HG03196 (cell line): ENCODE data around the gene ABCF2.

Experiments used
- ATAC-seq: cut with Tn5 transposase; IDR thresholded peaks from one replicate; pipeline ENCODE4 v1.9.1; 2021; ENCODE audit not compliant: unreplicated experiment

ABCF2 gene

DNA sequence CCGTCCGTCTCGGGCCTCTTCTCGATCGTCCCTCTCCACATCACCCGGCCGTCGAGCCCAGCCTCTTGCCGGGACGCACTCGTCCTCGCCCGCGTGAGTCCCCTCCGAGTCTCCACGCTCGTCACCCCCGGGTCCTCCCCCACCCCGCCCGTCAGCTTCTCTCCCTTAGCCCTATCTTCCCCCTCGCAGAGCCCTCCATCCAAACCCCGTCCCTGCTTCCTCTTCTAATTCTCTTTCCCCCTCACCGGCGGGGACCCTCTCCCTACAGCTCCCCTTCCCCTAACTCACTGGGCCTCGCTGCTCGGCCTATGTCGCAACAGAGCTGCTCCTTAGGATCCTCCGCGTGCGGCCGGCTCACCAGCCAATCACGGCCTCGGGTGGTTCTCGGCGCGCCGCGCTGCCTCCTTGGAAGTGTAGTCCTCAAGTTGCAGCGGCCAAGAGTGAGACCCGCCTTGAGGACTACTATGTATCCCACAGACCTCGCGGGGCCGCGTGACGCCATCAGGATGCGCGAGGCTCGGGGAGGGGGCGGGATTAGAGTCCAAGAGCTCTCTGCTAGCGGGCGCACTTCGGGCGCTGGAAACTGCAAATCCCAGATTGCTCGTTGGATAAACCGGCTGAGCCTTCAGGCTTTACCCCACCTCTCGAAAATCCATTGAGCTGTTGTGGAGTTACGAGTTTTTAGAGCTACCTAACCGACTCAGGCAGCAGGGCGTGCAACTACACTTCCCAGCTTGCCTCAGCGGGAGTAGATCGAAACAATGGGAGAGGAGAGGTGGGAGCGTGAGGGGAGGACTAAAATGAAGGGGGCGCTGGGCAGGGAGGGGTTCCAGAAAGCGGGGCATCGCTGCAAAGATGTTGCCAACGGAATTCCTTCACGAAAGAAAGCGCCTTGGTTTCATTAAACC, at the start of gene ABCF2:
TSS of gene ABCF2 (minus strand) at position 331 of the 908 bp plus-strand sequence. CDS start 747 bp downstream, outside the sequence.
- peak; percentile 99 for ATAC-seq

DNA sequence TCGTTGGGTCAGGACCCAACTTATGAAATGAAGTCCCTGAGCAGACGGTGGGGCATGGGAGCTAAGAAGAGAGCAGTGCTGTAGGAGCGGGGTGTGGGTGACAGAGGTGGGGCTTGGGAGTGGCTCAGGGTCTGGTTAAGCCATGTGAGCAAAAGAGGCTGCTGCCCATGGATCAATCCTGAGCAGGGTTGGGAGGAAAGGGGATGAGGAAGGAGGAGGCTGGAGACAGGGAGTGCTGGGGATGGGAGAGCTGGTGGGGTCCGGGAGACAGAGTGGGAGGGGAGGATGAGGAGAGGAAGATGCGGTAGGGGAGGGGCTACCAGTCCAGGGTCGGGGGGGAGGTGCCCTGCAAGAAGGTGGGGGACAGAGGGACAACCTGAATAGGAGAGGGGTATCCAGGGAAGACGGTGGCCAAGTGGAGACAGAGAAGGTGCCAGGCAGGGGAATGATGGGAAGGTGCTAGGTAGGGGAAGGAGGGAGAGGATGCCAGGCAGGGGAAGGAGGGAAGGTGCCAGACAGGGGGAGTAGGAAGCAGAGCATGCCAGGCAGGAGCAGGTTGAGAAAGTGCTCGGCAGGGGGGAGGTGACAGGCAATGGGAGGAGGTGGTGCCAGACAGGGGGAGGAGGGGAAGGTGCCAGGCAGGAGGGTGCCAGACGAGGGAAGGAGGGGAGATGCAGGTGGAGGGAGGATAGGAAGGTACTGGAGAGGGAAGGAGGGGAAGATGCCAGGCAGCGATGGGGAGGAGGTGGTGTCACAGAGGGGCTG, 49.0 kb upstream of the ABCF2 start:
- no peak for ATAC-seq

DNA sequence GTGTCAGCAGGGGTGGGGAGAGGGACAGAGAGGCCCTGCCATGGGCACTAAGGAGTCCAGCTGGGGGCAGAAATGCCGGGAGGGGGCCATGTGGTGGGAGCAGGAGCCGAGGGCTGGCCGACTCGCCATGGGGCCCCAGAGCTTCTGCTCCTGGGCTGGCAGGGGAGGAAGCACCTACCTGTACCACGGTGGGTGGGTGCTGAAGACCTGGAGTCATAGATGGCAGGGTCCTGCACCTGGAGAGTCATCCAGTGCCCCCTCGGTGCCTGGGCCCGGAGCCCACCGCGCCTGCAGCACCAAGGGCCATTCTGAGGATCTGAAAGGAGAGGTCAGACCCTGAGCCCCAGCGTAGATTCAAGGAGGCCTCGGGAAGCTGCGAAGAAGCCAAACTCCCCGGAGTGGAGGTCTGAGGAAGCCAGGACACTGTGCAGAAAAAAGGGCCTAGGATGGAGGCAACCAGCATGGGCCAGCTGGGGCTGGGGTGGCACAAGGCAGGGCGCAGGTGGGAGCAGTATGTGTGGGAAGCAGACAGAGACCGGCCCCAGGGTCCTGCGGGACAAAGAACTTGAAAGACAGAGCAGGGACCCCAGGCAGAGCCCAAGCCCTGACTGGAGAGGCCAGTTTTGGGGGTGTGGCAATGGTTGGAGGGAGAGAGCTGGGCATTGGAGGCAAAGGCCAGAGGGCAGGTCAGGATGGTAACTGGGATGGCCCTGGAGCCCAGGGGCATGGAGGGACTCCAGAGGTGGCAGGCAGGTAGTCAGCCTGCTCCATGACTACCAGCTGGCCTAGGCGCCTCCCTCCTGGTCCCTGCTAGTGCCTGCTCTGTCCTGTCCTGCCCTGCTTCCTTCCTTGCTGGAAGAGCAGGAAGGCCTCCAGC, 48.2 kb upstream of the ABCF2 start:
- no peak for ATAC-seq

DNA sequence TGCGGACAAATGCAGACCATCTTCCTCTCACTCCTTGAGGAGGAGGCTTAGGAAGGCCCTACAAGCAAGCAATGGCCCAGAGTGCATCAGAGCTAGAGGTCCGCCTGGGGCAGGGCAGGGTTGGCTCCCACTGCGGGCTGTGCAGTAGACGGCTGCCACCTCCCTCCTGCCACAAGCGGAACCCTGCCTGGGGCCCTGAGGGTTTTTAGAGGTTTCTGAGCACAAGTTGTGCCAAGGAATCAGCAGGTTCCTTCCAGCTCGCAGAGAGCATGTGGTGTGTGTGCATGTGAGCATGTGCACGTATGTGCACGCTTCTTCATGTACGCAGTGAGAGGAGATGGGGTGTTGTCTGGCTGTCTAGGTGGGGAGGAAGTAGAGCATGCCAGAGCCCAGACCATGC, 47.4 kb upstream of the ABCF2 start:
- ATAC-seq = no peak

DNA sequence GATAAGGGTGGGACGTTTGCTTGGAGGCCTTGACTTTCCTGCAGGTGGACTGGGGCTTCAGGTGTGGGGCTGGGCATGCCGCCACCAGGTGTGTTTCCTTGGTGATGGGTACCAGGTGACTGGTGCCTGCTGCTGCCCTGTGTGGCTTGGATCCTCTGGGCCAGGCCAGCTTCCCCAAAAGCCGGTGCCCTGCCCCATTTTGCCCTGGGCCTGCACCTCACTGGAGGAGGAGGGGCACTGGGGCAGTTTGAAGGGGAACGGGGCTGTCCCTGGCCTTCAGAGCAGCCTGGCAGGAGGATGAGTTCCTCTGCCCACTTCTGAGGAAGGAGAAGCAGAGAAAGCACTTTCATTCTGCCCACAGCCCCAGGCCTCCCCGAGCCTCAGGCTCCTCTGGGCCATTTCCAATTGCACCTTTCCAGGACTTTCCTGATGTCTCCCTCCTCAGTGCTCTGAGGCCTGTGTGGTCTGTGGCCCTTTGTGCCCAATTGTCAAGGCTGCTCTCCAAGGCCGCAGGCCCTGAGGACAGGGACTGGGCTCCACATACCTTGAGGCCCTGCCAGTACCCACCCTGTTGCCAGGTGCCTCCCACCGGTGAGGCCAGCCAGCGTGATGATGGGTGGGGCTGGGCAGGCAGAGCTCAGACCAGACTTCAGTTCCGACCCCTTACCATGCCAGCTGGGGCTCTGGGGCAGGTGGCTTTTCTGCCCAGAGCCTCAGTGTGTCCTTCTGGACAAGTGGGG, 46.8 kb upstream of the ABCF2 start:
- ATAC-seq = no peak

DNA sequence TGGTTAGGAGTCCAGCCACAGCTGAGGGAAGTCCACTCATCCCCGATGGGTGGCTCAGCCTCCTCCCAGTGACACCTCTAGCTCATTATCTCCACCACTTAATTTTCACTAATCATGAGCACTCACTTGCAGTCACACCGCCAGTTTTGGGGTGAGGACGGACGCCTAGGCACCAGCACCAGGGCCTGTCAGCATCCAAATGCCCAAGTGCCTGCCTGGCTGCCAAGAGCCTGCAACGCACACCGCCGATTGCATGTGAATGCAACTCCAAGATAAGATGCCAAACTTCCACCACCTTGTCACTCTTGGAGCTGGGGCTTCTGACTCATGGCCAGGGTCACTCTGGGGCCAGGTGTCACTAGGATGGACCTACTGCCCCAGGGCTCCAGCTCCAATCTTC, 45.9 kb upstream of the ABCF2 start:
- ATAC-seq = no peak

DNA sequence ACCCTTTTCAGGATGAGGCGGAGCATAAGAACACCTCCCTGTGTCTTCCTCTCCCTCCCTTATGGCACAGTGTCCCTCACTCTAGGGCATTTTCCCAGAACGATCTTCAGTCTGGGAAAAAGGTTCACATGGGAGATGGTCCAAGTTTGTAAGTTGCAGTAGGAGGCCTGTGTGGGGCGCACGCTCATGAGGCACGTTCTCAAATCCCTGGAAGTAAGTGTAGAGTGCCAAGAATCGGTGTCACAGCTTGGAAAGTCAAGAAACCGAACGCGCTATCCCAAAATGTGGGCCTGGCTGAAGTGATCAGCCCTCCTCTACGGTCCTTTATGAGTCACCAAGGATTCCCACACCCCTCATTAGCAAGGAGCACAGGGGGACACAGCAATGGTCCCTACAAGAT, 45.4 kb upstream of the ABCF2 start:
- no peak for ATAC-seq

DNA sequence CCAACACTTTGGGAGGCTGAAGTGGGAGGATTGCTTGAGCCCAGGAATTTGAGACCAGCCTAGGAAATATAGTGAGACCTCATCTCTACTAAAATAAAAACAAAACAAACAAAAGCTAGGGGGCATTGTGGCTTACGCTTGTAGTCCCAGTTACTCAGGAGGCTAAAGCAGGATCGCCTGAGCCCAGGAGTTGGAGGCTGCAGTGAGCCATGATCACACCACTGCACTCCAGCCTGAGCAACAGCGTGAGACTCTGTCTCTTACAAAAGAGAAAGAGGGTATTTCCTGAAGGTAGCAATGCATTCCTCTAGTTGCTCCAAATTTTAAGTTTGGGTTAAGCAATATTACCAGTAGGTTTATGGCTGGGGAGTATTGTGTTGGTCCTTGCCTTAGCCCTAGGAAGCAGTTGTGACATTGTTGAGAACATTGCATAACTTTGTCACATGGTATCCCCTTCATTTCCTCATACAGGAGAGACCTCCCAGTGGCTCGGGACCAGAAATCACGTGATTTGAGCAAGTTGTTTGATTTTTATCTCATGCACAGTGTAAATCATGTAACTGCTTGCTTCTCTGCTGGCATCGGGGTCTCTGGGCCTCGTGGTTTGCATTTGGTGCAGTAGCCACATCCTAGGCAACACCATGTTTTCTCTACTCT, 44.8 kb upstream of the ABCF2 start:
- no peak for ATAC-seq

DNA sequence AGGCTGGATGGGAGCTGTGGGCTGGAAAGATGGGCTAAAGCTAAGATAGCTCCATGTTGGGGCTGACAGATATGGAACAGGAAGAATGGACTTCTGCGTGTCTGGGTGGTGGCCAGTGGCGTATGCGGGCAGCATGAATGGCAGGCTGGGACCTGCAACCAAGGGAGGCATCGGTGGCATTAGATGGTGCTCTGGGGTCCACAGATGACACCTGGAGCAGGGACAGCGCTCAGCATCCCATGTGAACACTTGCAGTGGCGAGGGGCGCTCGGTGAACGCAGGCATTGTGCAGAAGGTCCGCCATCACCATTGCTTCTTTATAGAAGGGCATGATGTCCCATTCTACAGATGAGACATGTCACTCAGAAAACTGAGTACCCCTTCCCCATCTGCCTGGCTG, 42.5 kb upstream of the ABCF2 start:
- ATAC-seq = no peak

DNA sequence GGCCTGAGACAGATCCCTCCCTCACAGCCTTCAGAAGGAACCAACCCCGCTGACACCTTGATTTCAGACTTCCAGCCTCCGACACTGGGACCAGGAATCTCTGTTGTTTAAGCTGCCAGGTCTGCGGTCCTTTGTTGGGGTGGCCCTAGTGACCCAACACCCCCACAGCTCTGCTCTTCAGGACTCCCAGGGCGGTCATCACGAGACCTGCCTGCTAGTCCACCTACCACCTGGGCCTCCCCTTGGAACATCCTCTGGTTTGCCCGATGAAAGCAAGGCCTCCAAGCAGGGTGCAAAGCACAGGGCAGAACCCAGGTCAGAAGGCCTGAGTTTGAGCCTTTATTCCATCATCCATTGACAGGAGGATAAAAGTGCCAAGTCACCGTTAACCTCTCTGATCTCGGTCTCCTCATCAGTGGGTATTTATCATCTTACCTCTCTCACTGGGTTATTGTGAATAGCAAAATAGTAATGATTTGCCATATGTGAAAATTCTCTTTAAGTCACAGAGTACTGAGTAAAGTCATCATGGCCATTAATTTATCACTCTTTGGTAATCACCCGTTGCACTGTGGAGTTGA, 38.4 kb upstream of the ABCF2 start:
- ATAC-seq = no peak

DNA sequence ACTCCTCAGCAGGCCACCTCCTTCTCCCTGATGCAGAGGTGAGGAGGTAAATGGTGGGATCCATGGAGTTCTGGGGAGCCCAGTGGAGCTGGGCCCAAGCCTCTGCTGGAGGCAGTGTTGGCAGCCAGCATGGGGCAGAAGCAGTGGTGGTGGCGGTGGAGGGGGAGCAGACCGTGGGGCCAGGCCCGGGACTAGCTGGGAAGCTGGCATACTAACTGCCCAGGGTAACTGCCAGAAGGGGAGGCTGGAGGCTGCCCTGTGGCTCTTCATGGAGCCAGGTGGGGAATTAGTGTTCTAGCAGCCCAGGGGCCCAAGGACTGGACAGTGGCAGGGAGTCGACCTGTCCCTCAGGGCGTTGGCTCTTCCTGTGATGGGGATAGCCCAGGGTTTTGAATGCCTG, 37.6 kb upstream of the ABCF2 start:
- ATAC-seq = no peak

DNA sequence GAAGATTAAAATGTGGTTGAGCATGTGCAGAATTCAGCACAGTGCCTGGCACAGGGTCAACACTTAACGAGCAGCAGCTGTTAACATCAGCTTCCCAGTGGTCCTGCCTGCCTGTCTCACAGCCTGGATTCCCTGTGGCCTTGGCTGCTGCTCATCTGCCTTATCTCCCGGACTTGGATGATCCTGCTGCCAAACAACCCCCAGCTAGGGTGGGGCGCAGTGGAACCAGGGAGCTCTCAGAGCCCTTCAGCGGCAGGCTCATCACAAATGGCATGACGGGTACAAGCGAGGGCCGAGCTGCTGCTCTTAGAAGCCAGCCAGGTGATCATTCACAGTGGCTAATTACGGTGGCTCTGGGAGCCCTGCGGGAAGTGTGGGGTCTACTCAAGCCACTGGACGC, 34.5 kb upstream of the ABCF2 start:
- ATAC-seq = no peak

DNA sequence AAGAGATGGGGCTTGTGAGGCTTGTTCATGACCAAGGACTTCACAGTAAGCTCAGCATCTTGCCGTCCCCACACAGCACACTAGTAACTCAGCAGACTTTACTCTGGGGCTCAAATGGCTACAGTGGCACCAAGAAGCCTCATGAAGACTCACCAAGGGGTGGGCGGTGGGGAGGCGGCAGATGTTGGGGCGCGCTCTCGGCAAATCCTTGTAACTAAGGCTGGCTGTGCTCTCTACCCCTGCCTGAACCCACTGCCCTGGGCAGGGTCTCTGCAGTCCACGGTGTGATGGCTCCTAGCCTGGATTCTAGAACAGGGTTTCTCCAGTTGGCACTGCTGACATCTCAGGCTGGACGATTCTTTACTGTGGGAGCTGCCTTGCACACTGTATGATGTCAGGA, 33.9 kb upstream of the ABCF2 start:
- ATAC-seq = no peak

DNA sequence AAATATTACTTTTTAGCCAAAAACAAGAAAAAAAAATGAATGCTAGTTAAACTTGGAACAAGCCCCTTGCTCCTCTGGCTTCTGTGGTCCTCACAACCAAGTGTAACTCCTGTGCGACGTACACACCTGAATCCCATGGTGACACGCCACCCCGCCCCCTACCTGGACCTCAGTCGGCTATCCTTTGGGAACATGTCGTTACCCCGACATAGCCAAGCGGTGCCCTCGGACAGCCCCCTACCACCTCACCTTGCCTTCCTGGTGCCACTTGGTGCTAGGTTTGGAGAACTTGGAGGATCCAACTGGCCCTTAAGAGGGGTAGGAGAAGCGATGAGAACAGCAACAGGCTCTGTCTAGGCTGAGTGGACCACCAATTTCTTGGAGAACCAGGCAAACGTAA, 33.5 kb upstream of the ABCF2 start:
- ATAC-seq = no peak

DNA sequence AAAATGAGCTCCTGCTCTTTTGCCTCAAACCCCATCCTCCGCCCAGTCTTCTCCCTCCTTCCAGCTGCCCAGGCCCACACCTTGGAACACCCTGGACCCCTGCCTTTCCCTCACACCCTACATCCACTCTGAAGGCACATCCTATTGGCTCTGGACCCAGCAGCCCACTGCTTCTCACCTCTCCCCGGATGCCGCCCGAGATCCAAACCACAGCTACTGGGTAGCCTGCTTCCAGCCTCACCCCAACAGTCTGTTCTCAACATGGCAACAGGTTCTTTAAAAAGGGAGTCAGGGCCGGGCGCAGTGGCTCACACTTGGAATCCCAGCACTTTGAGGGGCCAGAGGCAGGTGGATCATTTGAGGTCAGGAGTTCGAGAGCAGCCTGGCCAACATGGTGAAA, 31.0 kb upstream of the ABCF2 start:
- no peak for ATAC-seq

DNA sequence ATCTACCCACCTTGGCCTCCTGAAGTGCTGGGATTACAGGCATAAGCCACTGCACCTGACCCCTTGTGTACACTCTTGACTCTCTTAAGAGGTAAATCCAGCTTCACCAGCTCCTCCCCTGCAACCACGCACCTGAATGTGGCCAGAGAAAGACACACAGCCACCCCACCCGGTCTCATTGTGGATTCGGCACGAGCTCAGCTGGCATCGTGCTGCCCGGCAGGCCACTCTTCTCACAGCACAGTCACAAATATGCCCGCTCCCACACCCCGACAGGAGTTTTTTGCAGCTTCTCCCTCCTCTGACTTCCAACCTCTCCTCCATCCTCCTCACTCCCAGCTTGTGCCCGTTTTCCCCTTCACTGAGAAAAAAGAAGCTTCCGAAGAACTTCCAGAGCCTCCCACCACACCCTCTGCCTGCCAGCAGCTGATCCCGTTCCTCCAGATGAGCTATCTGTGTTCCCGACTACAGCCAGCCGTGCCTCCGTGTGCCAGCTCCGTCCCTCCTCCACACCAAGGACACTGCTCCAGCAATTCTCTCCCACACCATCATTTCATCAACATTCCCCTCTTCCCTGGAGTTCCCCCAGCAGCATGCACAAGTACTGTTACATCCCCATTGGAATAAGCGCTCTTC, 29.5 kb upstream of the ABCF2 start:
- ATAC-seq = no peak

DNA sequence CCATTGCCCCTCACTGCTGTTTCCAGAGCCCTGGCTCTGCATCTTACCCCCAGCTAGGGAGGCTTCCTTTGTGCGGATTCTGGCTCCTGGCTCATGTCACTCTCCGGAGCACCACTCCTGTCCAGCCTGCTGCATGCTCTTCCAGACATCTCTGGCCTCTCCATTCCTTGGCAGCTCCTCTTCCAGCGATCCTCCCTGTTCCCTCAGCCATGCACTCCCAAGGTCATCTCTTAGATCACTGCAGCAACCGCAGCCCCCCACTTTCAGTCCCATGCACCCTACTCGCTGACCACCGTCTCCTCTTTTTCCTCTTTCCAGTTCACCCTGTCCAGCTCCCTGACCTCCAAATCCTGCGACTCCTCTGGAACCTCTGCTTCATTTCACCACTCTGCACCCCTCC, 28.4 kb upstream of the ABCF2 start:
- ATAC-seq = no peak

DNA sequence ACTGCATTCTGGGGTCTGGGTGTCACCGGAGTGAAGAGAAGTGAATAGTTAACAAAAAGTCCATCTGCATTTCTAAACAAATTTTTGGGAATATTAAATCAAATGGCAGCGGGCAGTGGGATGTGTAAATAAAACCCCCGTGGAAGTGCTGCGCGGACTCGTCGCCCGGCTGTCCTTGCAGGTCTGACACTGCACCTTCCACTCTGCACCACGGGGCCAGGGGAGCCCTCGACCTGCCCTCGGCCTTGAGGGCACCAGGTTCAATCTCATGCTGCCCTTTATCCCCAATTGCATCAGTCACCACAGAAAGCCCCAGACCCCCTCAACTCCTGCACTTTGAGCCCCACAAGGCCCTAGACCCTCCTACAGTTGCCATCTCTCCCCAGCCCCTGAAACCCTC, 27.8 kb upstream of the ABCF2 start:
- no peak for ATAC-seq

DNA sequence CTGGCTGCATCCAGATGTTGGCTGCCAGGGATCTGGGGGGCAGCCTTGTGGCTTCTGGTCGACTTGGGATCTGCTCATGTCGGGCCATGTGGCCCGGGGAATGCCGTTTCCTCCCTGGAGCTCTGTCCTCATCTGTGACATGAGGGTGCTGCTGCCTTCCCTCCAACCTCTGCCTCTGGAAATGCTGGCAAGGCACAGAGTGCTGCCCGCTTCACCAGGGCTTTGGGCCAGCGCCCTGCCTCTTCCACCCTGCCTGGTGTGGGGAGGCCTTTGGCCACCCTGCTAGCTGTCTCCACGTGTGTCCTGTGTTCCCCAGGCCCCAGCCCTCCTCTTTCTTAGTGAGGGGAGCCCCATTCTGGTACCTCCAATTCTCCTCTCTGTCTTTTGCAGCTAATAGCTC, 27.3 kb upstream of the ABCF2 start:
- ATAC-seq = no peak
